ENCODE data around the gene DOCK2.

Gene DOCK2

DNA sequence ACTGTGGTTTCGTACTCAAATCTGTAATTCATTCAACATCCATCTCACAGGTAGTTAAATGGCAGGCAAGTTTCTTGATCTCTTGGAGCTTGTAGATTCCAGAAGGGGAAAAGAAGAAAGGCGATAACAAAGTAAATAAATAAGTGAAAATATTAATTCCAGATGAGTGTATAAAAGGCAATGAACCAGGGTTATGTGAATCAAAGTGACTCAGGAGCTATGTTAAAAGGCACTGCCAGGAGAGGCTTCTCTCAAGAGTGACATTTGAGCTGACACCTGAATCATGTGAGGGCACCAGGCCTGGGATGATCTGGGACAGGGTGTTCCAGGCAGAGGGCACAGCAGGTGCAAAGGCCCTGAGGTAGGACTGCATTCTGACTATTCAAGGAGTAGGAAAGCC lies 45.0 kb downstream of the DOCK2 start:
- ATAC-seq (replicated peaks) (no peak), DNase-seq (no peak)
- Mint-ChIP-seq H3K4me1 (peaks cover 0 to 4% of the 10 kb centered on the region in 2 donors), H3K4me3 (no peak overlapping the region), H3K36me3 (peaks cover 40 to 70% of the 10 kb centered on the region in 2 donors), H3K9me3 (no peaks in the 10 kb centered on the region), H3K27ac (no peak overlapping the region), H3K27me3 (no peaks in the 10 kb centered on the region)

- Mint-ChIP-seq H3K9me3 (no peaks in the 10 kb centered on the region), H3K4me3 (no peak overlapping the region), H3K27ac (peak overlapping the region; percentile 15), H3K27me3 (no peaks in the 10 kb centered on the region), H3K36me3 (peaks cover 36 to 74% of the 10 kb centered on the region in 2 donors), H3K4me1 (peaks cover 0 to 3% of the 10 kb centered on the region in 2 donors)
- DNase-seq (no peak), ATAC-seq (replicated peaks) (peak; percentile 39 to 64)
These were observed 49.1 kb downstream of the DOCK2 start for GRCh38 chr5:169686137-169686536.

DNA sequence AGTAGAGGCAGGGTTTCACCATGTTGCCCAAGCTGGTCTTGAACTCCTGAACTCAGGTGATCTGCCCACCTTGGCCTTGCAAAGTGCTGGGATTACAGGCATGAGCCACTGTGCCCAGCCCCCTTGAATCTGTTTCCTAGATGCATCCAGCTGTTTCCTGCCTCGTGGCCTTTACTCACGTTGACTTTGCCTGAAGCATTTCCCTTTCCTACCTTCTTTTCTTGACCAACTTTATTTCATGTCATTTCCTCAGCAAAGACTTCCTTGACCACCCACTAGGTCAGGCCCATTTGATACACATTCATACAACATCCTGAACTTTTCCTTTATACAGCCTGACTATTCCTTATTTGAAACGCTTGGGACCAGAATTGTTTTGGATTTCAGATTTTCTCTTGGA lies 51.0 kb downstream of the DOCK2 start:
- H3K9me3 Mint-ChIP-seq: no peaks in the 10 kb centered on the region
- no peaks in the 10 kb centered on the region for H3K27me3 Mint-ChIP-seq
- no peak for DNase-seq
- H3K4me1 Mint-ChIP-seq: peaks cover 0 to 3% of the 10 kb centered on the region in 2 donors
- H3K36me3 Mint-ChIP-seq: peaks cover 33 to 63% of the 10 kb centered on the region in 2 donors
- ATAC-seq (replicated peaks): no peak
- no peak overlapping the region for H3K4me3 Mint-ChIP-seq
- H3K27ac Mint-ChIP-seq: peak overlapping the region; percentile 57

DNA sequence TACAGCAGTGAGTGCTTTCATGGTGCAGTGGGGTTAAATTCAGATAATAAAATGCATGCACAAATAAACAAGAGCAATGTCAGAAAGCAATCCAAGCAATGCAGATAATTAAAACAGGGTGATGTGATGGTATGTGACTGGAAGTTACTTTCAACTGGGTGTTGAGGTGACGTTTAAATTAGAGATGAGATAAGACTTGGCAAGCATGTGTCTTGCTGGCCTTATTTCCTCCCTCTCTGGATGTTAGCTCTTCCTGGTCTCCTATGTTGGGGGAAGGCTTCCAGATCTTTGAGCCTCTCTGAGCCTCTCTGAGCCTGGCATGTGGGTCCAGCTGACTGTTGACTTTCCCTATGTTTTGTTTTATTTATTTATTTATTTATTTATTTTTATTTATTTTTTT lies 54.4 kb downstream of the DOCK2 start:
- Mint-ChIP-seq H3K4me1 (no peaks in the 10 kb centered on the region), H3K9me3 (no peaks in the 10 kb centered on the region), H3K4me3 (no peak overlapping the region), H3K27me3 (no peaks in the 10 kb centered on the region), H3K27ac (no peak overlapping the region), H3K36me3 (peaks cover 38 to 67% of the 10 kb centered on the region in 2 donors)
- ATAC-seq (replicated peaks): no peak
- no peak for DNase-seq

DNA sequence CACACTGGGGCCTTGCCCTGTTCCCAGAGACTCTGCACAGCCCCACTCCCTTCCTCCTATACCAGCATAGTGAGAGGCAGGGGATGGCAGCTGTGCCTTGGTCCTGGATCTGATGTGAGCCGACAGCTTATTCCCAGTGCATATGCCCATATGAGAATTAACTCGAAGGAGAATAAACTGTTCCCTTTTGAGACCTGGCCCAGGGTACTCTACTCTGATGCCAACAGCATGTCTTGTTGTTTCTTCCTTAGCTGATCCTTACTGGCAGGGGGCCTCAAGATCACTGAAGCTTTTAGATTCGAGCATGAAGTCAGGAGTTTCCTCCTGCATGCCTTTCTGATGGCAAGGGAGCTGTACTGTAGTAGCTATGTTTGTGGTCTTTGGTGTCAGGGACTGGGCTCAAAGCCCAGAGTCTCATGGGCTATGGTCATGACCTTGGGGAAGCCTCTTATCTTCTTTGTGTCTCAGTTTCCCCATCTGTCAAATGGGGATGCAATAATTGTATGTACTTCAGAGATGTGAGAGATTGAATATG lies 57.1 kb downstream of the DOCK2 start:
- ATAC-seq (replicated peaks): no peak
- Mint-ChIP-seq H3K9me3 (no peaks in the 10 kb centered on the region), H3K27ac (no peak overlapping the region), H3K4me3 (no peak overlapping the region), H3K4me1 (no peaks in the 10 kb centered on the region), H3K36me3 (peaks cover 49 to 72% of the 10 kb centered on the region in 2 donors), H3K27me3 (no peaks in the 10 kb centered on the region)
- no peak for DNase-seq

DNA sequence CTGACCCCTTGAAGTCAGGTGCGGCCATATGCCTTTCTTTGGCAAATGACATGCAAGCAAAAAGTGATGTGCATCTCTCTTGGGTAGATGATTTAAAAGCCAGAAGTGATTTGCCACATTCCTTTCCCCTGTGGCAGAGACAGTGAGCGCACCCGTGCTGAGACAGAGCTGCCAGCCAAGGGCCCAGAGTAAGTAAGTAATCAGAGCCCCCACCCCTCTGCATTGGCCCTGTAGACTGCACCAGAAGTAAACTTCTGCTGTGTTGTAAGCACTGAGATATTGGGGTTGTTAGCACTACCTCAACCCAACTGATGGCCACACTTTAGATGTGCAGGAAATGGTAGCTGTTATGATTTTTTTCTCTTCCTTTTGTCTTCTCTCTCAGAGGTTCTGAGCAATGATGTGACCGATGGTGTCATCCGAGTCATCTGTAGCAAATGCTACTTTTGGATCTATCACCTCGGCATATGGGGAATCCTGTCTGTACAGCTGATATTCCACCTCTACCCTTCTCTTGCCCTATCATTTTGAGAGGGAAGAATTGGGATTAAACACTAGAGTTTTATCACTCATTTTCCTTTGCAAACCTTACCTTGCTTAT lies 58.0 kb downstream of the DOCK2 start:
- DNase-seq (no peak), ATAC-seq (replicated peaks) (no peak)
- Mint-ChIP-seq H3K27ac (no peak overlapping the region), H3K36me3 (peaks cover 54 to 73% of the 10 kb centered on the region in 2 donors), H3K4me1 (no peaks in the 10 kb centered on the region), H3K9me3 (no peaks in the 10 kb centered on the region), H3K27me3 (no peaks in the 10 kb centered on the region), H3K4me3 (no peak overlapping the region)

- Mint-ChIP-seq H3K9me3 (no peaks in the 10 kb centered on the region), H3K4me3 (no peak overlapping the region), H3K27ac (peak overlapping the region; percentile 17), H3K27me3 (no peaks in the 10 kb centered on the region), H3K36me3 (peaks cover 48 to 69% of the 10 kb centered on the region in 2 donors), H3K4me1 (no peaks in the 10 kb centered on the region)
- ATAC-seq (replicated peaks) (no peak), DNase-seq (no peak)
These were observed 58.9 kb downstream of the DOCK2 start for GRCh38 chr5:169695919-169696490.

DNA sequence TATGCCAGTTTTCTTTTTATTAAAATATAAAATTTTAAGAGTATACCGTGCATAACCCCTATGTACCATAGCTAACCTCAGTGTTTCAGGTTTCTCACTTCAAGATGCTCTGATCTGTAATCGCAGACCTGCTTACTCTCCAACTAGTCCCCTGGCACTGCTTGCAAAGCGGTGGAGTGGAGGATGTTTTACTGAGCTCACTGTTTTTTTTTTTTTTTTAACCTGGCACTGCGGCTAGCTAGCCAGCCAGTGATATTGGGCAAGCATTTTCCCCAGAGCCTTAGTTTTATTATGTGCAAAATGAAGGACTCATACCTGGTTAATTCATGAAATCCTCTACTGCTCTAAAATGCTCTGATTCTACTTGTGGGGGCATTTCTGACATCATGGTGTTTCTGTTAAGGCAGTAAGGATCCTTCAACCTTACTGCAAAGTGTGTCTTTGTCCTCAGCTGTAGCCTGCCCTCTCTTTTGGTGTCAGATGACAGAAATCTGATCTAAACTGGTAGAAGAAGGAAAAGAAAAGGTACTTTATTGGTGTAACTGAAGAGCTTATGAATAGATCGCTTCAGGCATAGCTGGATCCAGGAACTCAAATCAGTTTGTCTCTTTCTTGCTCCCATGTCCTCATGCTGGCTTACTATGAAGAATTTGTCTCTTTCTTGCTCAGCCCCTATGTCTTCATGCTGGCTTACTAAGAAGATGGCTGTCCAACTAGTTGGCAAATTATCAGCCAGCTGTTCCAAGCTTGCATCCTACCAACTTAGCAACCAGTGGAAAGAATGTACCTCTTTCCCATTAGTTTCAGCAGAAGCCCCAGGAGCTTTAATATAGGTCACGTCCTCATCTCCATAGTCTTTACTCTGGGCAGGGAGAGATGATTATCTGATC lies 59.8 kb downstream of the DOCK2 start:
- ATAC-seq (replicated peaks) (no peak), DNase-seq (no peak)
- H3K27ac Mint-ChIP-seq: peak overlapping the region; percentile 62
- peaks cover 50 to 72% of the 10 kb centered on the region in 2 donors for H3K36me3 Mint-ChIP-seq
- H3K4me1 Mint-ChIP-seq: peaks cover 2 to 4% of the 10 kb centered on the region in 2 donors
- no peak overlapping the region for H3K4me3 Mint-ChIP-seq
- no peaks in the 10 kb centered on the region for H3K27me3 Mint-ChIP-seq
- H3K9me3 Mint-ChIP-seq: no peaks in the 10 kb centered on the region

- ATAC-seq (replicated peaks) (no peak), DNase-seq (no peak)
- Mint-ChIP-seq H3K4me3 (no peak overlapping the region), H3K36me3 (peaks cover 56 to 78% of the 10 kb centered on the region in 2 donors), H3K9me3 (no peaks in the 10 kb centered on the region), H3K4me1 (peaks cover 8 to 10% of the 10 kb centered on the region in 2 donors), H3K27ac (no peak overlapping the region), H3K27me3 (no peaks in the 10 kb centered on the region)
These were observed 60.4 kb downstream of the DOCK2 start for GRCh38 chr5:169697511-169697890.

DNA sequence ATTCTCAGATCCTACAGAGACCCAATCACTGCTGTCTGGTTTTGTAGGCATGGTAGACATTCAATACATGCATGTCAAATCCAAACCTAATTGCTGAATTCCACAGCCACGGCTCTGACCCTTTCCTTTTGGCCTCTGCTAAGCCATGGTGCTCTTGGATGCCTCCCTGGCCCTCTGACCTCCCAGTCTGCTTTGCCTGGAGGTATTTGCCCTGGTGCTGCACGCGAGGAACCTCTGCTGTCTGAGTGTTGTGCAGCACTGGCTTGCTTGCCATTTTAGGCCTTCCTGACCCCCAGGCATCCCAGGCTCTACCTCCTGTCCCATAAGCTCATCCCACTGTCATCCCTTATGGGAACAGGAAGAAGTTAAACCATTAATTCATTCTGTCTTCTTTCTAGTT lies 60.9 kb downstream of the DOCK2 start:
- ATAC-seq (replicated peaks) (no peak), DNase-seq (no peak)
- Mint-ChIP-seq H3K9me3 (no peaks in the 10 kb centered on the region), H3K36me3 (peaks cover 59 to 76% of the 10 kb centered on the region in 2 donors), H3K27me3 (no peaks in the 10 kb centered on the region), H3K27ac (no peak overlapping the region), H3K4me3 (no peak overlapping the region), H3K4me1 (peaks cover 13 to 15% of the 10 kb centered on the region in 2 donors)

GRCh38 chr5:169700611-169701010 lies 63.5 kb downstream of the DOCK2 start:
- DNase-seq (no peak), ATAC-seq (replicated peaks) (no peak)
- Mint-ChIP-seq H3K27ac (no peak overlapping the region), H3K4me1 (peaks cover 21 to 36% of the 10 kb centered on the region in 2 donors), H3K36me3 (peaks cover 53 to 70% of the 10 kb centered on the region in 2 donors), H3K9me3 (no peaks in the 10 kb centered on the region), H3K4me3 (peak overlapping the region in 1 of 2 donors; percentile 33), H3K27me3 (no peaks in the 10 kb centered on the region)

DNA sequence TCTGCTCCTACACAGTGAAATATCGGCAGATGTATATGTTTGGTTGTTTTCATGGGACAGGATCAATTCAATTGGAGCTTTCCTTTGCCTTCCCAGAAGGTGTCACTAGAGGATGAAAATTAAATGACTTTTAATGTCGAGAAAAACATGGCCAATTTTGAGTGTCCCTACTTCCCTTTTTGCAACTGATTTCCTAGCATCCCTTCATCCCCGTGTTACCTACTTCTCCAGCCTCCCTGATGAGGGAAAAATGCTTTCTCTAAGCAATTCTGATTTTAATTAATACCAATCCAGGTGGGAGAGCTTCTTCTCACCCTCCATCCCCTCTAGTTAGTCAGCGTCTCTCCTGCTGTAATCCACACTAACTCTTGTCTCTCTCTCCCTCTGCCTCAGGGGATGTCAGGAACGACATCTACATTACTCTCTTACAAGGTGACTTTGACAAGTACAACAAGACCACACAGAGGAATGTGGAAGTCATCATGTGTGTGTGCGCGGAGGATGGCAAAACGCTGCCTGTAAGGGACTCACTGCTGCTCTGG lies 64.9 kb downstream of the DOCK2 start:
- ATAC-seq (replicated peaks): no peak
- Mint-ChIP-seq H3K36me3 (peaks cover 55 to 67% of the 10 kb centered on the region in 2 donors), H3K9me3 (no peaks in the 10 kb centered on the region), H3K27me3 (no peaks in the 10 kb centered on the region), H3K4me3 (no peak overlapping the region), H3K4me1 (peaks cover 27 to 44% of the 10 kb centered on the region in 2 donors), H3K27ac (peak overlapping the region; percentile 52)
- DNase-seq: no peak

DNA sequence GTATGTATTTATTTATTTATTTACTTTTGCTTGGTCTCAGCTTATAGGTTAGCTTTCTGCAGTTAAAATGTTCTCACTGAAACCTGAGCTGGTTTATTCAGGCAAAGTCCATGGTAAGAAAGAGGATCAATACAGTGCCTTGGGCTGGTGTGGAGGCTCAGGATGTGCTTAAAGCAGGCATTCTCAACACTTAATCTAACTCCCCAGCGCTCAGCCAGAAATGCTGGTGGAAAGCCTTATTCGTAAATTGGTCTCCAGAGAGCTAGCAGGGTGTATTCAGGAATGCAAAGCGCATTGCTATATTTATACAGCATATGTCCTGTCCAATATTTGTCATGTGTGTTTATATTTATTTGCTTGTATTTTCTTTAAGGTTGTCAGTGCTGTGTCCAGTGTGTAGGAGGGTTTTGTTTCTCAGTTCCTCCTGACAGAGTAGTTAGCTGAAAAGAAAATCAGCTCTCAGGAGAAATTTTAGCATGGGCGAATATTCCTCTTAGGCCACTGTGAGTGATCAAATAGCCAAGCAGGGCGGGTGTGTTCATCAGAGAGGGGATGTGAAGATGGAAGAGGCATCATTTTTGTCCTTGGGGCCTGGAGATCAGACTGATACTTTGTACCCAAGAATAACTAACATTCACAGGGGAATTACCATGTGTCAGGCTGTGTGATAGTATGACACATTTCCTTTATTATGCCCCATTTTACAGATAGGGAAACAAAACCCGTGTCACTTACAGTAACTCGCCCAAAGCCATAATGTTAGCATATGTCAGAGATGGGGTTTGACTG lies 65.8 kb downstream of the DOCK2 start:
- no peaks in the 10 kb centered on the region for H3K9me3 Mint-ChIP-seq
- H3K36me3 Mint-ChIP-seq: peaks cover 56 to 67% of the 10 kb centered on the region in 2 donors
- no peaks in the 10 kb centered on the region for H3K27me3 Mint-ChIP-seq
- H3K4me3 Mint-ChIP-seq: peak overlapping the region in 1 of 2 donors; percentile 14
- DNase-seq: peak; percentile 14
- peak overlapping the region; percentile 89 for H3K27ac Mint-ChIP-seq
- ATAC-seq (replicated peaks): peak; percentile 86 to 89
- peaks cover 32 to 44% of the 10 kb centered on the region in 2 donors for H3K4me1 Mint-ChIP-seq
